DOHH2 (cell line): ENCODE results near the gene MYO1D.

Experiments used
- CTCF ChIP-seq: fragments of 200-600 bp; sonication (generic); IDR thresholded peaks from one replicate; pipeline ENCODE4 v1.5.1; 2014; ENCODE audit warnings: antibody characterized with exemption, mild to moderate bottlenecking, low read depth, low read length; ENCODE audit not compliant: poor library complexity, severe bottlenecking
- EZH2phosphoT487 ChIP-seq: fragments of 200-600 bp; sonication (generic); IDR thresholded peaks from 2 replicates; pipeline ENCODE4 v1.6.1; 2017; ENCODE audit warnings: borderline replicate concordance, mild to moderate bottlenecking, antibody characterized with exemption, low read length, moderate library complexity, mixed read lengths

DNA sequence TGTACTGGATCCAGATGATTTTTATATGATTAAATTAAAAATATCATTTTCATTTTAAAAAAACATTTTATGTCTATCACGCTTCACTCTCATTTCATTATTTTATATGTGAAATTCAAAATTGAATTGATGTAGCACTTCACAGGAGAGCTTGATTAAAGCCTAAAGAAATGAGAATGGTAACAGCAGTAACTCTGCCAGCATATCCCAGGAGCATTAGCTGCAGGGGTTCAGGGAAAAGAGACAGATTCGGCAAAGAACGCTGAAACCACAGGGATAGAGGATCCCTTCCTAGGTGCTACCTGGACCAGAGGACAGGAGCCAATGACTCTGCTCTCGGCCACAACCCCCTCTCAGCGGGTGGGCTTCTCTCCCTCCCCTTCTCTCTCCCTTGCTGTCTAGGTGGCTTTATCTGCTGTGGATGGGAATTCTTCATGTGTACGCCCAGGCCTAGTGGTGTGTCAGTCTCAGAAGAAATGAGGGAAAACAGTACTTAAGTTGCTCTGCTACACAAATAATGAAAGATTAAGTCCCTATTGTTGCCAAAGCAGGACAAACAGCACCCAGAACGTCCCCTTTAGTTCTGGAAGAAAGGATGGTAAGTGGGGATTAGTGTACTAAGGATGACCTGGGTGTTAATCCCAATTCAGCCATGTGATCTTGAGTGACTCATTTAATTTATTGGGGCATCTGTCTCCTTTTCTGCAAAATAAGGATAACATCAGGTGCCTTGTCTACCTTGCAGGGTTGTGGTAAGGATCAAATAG lies 266.9 kb downstream of the MYO1D start:
- no peak for TF ChIP-seq CTCF
- TF ChIP-seq EZH2phosphoT487, result no peak
